Heart right ventricle (tissue), 16 donors: ENCODE data around the gene CCDC8. TPM values are rescaled to one million over a fixed set of nuclear protein-coding genes. Genes with fewer than 3 reads are reported as not detected.

Experiments used
- ATAC-seq, 8 donors: fragments of 200-7000 bp; cut with Tn5 transposase; one replicate each; pipeline ENCODE4 v1.9.1; 2020; ENCODE audit warnings: mild to moderate bottlenecking in 8 of 8, moderate library complexity in 8 of 8, moderate number of reproducible peaks in 1 of 8
- DNase-seq, 2 donors: peaks; one replicate each; pipeline ENCODE4 v3.0.0-alpha.2; 2020
- H3K27ac ChIP-seq, 10 donors: fragments of 200-600 bp; sonication (generic) in 2 of 10; one replicate each; pipeline versions ENCODE4 v1.5.0 to v1.8.0; 2020 to 2022; ENCODE audit warnings: mild to moderate bottlenecking in 3 of 10
- H3K27me3 ChIP-seq, 7 donors: fragments of 200-600 bp; one replicate each; pipeline ENCODE4 v1.8.0; 2021 to 2022; ENCODE audit warnings: mild to moderate bottlenecking in 2 of 7
- H3K36me3 ChIP-seq, 9 donors: fragments of 200-600 bp; sonication (generic) in 1 of 9; one replicate each; pipeline versions ENCODE4 v1.5.0 to v1.8.0; 2020 to 2022; ENCODE audit warnings: mild to moderate bottlenecking in 2 of 9
- H3K4me1 ChIP-seq, 9 donors: fragments of 200-600 bp; sonication (generic) in 1 of 9; one replicate each; pipeline versions ENCODE4 v1.5.0 to v1.8.0; 2020 to 2022; ENCODE audit warnings: mild to moderate bottlenecking in 4 of 9
- H3K4me3 ChIP-seq, 10 donors: fragments of 200-600 bp; sonication (generic) in 2 of 10; one replicate each; pipeline versions ENCODE4 v1.5.0 to v1.8.0; 2020 to 2022; ENCODE audit warnings: mild to moderate bottlenecking in 7 of 10, moderate library complexity in 2 of 10
- H3K9me3 ChIP-seq, 11 donors: fragments of 200-600 bp in 10 of 11; sonication (generic) in 2 of 11; one replicate each; pipeline versions ENCODE4 v1.5.0 to v1.8.0; 2013 to 2022; ENCODE audit warnings: mild to moderate bottlenecking in 2 of 11, control low read depth in 1 of 11, moderate library complexity in 1 of 11
- WGBS, 2 donors: extraction: QIAGEN DNeasy Blood & Tissue Kit; methylation state at CpG; one replicate each; pipeline ENCODE4 v1.1.7; 2013; ENCODE audit warnings: inconsistent platforms in 1 of 2; 5-methylcytosine and 5-hydroxymethylcytosine counted together
- intact Hi-C, 10 donors: fragments of 100-400 bp; cut with DNase I; formaldehyde crosslinking; loops; one replicate each; pipeline versions ENCODE4 v1.11.1 to v1.14.2; 2022
- polyA plus RNA-seq, 2 donors: library from polyadenylated mRNA; stranded (reverse); fragments of 200-250 nt; gene quantifications; one replicate each; pipeline ENCODE4 v1.2.3, GENCODE V29; 2013
- total RNA-seq, 10 donors: library from RNA; stranded (reverse); fragmentation: NEBNext Ultra II Directional in 3 of 10; extraction: Animal tissue kit (Norgen Biotek cat#: 25700) in 3 of 10; gene quantifications; one replicate each; pipeline versions ENCODE4 v1.2.1 to v1.2.4, GENCODE V29; 2021 to 2023
- TF ChIP-seq, protein P1 (sequence below), 9 donors: fragments of 200-600 bp; sonication (generic) in 2 of 9; IDR thresholded peaks; one replicate each; pipeline versions ENCODE4 v1.5.0 to v1.8.0; 2021 to 2022; ENCODE audit warnings: antibody characterized with exemption in 9 of 9, mild to moderate bottlenecking in 5 of 9, moderate library complexity in 1 of 9
- donor health status: Arrhythmogenic right ventricular cardiomyopathy.
- donor health status: ischemic (EF 13 %, LVEDD 7.1; RV severe dilation, severe dysfunction).
- donor health status: healthy with polysubstance abuse.
- donor health status: DM: no; HTN: yes; CAD: no.
- donor health status: DM: no; HTN: no; CAD: no.
- donor health status: ischemic (EF 25% LVEDD 6.9; RV normal size, moderate dysfunction).
- donor health status: ischemic (EF 25% LVEDD 5.7; RV mildly dilated, moderate dysfunction).
- donor health status: healthy.
- donor health status: DM: yes; HTN: yes; CAD: no.
- donor health status: Ischemic cardiomyopathy.
- donor health status: ischemic (EF 35%, LVEDD 5.7; RV mildly dilated, moderate dysfunction).
- donor health status: nonischemic (EF 11% LVEDD 7.7; RV severe dilation, severe dysfunction).
- donor health status: DM: yes; HTN: yes; CAD: no.
- donor health status: PGD.
- donor health status: ischemic (EF 29% LVEDD 5.4; RV normal size, mild dysfunction).
- donor health status: nonischemic (EF 23%, LVEDD 6.1; RV moderate dilation, normal function).

Gene CCDC8
- total and polyA plus RNA-seq, 12 donors = 14.4 to 37.3 (median 28.1) TPM

DNA sequence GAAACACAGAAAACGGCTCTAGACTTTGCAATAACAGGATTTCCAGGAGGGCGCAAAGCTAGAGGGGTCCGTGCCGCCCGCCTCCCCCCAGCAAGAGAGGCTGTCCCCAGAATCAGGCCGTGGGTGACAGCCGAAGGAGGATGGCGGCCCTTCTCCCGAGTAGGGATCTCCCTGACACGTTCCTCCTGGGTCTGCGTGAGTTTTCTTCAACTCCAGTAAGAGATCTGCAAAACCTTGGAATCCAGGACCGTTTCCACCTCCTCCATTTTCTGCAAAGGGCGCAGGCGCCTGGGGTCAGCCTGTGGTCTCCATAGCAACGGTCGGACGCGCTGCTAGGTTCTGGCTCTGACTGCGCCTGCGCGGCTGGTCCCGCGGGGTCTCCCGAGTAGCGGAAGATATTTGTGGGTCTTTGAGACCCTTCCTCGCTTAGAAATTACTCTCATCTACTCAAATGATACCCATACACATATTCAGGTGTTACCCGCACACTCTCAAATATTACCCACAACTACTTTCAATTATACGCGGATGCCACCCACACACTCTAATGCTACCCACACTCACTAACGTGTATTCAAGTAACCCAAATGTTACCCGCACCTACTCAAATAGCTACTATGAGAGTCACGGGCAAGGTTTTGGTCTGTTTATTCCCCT lies 13.3 kb upstream of the CCDC8 start:
- Histone ChIP-seq H3K9me3 (no peaks in the 10 kb centered on the region), H3K4me3 (peak overlapping the region; percentile 16 to 65 (median 52)), H3K4me1 (peaks cover 3 to 22% (median 12%) of the 10 kb centered on the region in 9 donors), H3K27me3 (peaks cover 0 to 55% (median 30%) of the 10 kb centered on the region in 7 donors), H3K36me3 (no peaks in the 10 kb centered on the region), H3K27ac (peak overlapping the region in 4 of 10 donors; percentile 57 to 75 (median 59))
- intact Hi-C loops = no loop called here
- TF ChIP-seq, protein P1, sequence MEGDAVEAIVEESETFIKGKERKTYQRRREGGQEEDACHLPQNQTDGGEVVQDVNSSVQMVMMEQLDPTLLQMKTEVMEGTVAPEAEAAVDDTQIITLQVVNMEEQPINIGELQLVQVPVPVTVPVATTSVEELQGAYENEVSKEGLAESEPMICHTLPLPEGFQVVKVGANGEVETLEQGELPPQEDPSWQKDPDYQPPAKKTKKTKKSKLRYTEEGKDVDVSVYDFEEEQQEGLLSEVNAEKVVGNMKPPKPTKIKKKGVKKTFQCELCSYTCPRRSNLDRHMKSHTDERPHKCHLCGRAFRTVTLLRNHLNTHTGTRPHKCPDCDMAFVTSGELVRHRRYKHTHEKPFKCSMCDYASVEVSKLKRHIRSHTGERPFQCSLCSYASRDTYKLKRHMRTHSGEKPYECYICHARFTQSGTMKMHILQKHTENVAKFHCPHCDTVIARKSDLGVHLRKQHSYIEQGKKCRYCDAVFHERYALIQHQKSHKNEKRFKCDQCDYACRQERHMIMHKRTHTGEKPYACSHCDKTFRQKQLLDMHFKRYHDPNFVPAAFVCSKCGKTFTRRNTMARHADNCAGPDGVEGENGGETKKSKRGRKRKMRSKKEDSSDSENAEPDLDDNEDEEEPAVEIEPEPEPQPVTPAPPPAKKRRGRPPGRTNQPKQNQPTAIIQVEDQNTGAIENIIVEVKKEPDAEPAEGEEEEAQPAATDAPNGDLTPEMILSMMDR (IDR thresholded peaks at IDR 0.05) = no peak
- DNase-seq = peak; percentile 59 to 75
- ATAC-seq = peak; percentile 43 to 88 (median 82)
- WGBS, 2 donors = 1 to 3% methylated on average over 32 of the region's 32 CpGs

DNA sequence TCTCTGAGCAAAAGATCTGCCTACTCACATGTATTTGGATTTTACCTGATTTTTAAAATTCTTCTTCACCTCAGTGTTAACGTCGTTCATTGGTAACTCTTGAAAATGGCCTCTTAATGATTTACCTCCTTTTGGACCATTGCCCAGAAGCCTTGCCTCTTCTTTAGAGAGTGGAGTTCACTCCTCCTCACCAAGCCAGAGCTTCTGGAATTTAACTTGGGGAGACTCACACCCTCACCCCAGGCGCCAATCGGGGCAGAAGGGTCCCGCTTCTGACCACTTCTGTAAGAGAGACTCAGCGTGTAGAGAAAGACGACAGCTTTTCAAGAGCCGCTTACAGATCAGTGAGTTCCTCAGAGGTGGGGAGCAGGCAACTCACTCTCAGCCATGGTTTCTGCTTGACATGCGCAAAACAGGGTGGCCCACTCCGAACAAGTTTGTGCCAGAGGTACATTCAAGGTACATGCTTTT lies 12.7 kb upstream of the CCDC8 start:
- DNase-seq = no peak
- Histone ChIP-seq H3K27ac (peak overlapping the region in 4 of 10 donors; percentile 57 to 75 (median 59)), H3K4me3 (peak overlapping the region; percentile 16 to 65 (median 52)), H3K4me1 (peaks cover 3 to 22% (median 12%) of the 10 kb centered on the region in 9 donors), H3K27me3 (peaks cover 0 to 55% (median 30%) of the 10 kb centered on the region in 7 donors), H3K36me3 (no peaks in the 10 kb centered on the region), H3K9me3 (no peaks in the 10 kb centered on the region)
- intact Hi-C loops = no loop called here
- peak in 5 of 8 donors; percentile 9 to 39 (median 21) for ATAC-seq
- 6 to 7% methylated on average over 10 of the region's 10 CpGs for WGBS, 2 donors
- TF ChIP-seq, protein P1 (IDR thresholded peaks at IDR 0.05) = no peak

DNA sequence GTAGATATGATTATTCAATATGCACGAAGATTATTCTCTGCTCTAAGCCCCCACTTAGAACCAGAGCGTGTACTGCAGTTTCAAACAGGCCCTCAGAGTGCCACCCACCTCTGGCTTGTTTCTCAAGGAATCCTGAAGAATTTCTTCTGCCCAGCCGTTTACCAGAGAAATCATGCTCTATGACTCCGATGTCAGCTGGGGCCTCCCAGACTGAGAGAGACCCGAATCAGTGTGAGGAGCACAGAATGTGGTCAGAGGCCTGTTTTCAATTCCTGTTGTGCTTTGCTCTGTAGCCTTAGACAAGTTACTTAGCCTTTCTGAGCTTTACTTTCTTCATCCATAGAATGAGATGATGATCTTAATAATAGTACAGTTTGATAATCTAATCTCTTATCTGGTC lies 9.8 kb upstream of the CCDC8 start:
- Histone ChIP-seq H3K9me3 (no peaks in the 10 kb centered on the region), H3K27me3 (peaks cover 0 to 36% (median 24%) of the 10 kb centered on the region in 7 donors), H3K36me3 (no peaks in the 10 kb centered on the region), H3K4me1 (peaks cover 0 to 12% (median 3%) of the 10 kb centered on the region in 9 donors), H3K4me3 (no peak overlapping the region), H3K27ac (no peak overlapping the region)
- 68 to 75% methylated on average over 5 of the region's 5 CpGs for WGBS, 2 donors
- intact Hi-C loops = no loop called here
- no peak for ATAC-seq
- TF ChIP-seq, protein P1 (IDR thresholded peaks at IDR 0.05) = no peak
- no peak for DNase-seq

DNA sequence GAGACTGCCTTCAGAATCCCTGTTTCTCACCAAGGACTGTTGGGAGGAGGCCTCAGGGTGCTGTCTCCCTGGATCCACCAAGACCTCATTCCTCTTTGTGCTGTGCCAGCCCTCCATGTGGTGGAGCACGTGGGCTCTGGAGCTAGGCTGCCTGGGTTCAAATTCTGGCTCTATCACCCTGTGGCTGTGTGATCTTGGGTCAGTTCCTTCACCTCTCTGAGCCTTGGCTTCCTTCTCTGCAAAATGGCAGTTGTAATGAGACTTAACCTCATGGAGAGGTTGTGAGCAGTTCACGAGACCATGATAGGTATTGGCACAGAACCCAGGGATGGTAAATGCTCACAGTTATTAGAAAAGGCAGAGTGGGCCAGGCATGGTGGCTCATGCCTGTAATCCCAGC lies 9.0 kb upstream of the CCDC8 start:
- no peak for ATAC-seq
- TF ChIP-seq, protein P1 (IDR thresholded peaks at IDR 0.05) = no peak
- H3K4me3 ChIP-seq = no peak overlapping the region
- H3K27me3 ChIP-seq = peaks cover 0 to 30% (median 19%) of the 10 kb centered on the region in 7 donors
- intact Hi-C loops = no loop called here
- DNase-seq = no peak
- H3K9me3 ChIP-seq = no peaks in the 10 kb centered on the region
- H3K4me1 ChIP-seq = peaks cover 0 to 12% (median 3%) of the 10 kb centered on the region in 9 donors
- H3K27ac ChIP-seq = no peak overlapping the region
- WGBS, 2 donors = 74 to 78% methylated on average over 2 of the region's 2 CpGs
- H3K36me3 ChIP-seq = no peaks in the 10 kb centered on the region
